Neural progenitor cell (in vitro differentiated cells): ENCODE data around the gene PGAP3. TPM values are rescaled to one million over a fixed set of nuclear protein-coding genes. Genes with fewer than 3 reads are reported as not detected.

Experiments used
- DNase-seq: peaks from one replicate; pipeline ENCODE4 v3.0.0-alpha.2; 2016; ENCODE audit warnings: low spot score
- H2AFZ ChIP-seq: fragments of 200-600 bp; sonication (generic); replicated peaks from 2 replicates; pipeline ENCODE4 v1.6.1; 2016; ENCODE audit warnings: antibody characterized with exemption
- H3F3A ChIP-seq: fragments of 200-600 bp; sonication (generic); 2 replicates; pipeline ENCODE4 v1.6.1; 2016; ENCODE audit warnings: antibody characterized with exemption, low read depth
- H3K27ac ChIP-seq: fragments of 200-600 bp; sonication (generic); 2 replicates; pipeline ENCODE4 v1.5.1; 2016; ENCODE audit warnings: mild to moderate bottlenecking
- H3K27me3 ChIP-seq: fragments of 200-600 bp; sonication (generic); 2 replicates; pipeline ENCODE4 v1.6.1; 2016; ENCODE audit warnings: mild to moderate bottlenecking, moderate library complexity
- H3K36me3 ChIP-seq: fragments of 200-600 bp; sonication (generic); 2 replicates; pipeline ENCODE4 v1.5.1; 2016
- H3K4me1 ChIP-seq: fragments of 200-600 bp; sonication (generic); 2 replicates; pipeline ENCODE4 v1.6.1; 2016; ENCODE audit warnings: mixed run types
- H3K4me2 ChIP-seq: fragments of 200-600 bp; sonication (generic); 2 replicates; pipeline ENCODE4 v1.6.1; 2016
- H3K4me3 ChIP-seq: fragments of 200-600 bp; sonication (generic); 2 replicates; pipeline ENCODE4 v1.5.1; 2016
- H3K79me2 ChIP-seq: fragments of 200-600 bp; sonication (generic); 2 replicates; pipeline ENCODE4 v1.6.1; 2016; ENCODE audit warnings: low read depth
- H3K9ac ChIP-seq: fragments of 200-600 bp; sonication (generic); 2 replicates; pipeline ENCODE4 v1.6.1; 2016
- H3K9me3 ChIP-seq: fragments of 200-600 bp; sonication (generic); 2 replicates; pipeline ENCODE4 v1.5.1; 2016; ENCODE audit warnings: low read depth
- H4K20me1 ChIP-seq: fragments of 200-600 bp; sonication (generic); 2 replicates; pipeline ENCODE4 v1.6.1; 2016; ENCODE audit warnings: low read depth
- H3K27ac Mint-ChIP-seq: 3 replicates; pipeline ENCODE4 v1.8.0; 2021; ENCODE audit warnings: mixed read lengths
- H3K27me3 Mint-ChIP-seq: 2 replicates; pipeline ENCODE4 v1.8.0; 2022; ENCODE audit warnings: low read depth, mild to moderate bottlenecking, inconsistent platforms, moderate library complexity, mixed read lengths; ENCODE audit not compliant: insufficient read depth
- H3K36me3 Mint-ChIP-seq: 3 replicates; pipeline ENCODE4 v1.8.0; 2021; ENCODE audit warnings: mixed read lengths
- H3K4me1 Mint-ChIP-seq: 3 replicates; pipeline ENCODE4 v1.8.0; 2021; ENCODE audit warnings: mixed read lengths
- H3K4me3 Mint-ChIP-seq: 3 replicates; pipeline ENCODE4 v1.8.0; 2021; ENCODE audit warnings: mild to moderate bottlenecking, moderate library complexity, mixed read lengths
- H3K9me3 Mint-ChIP-seq: 3 replicates; pipeline ENCODE4 v1.8.0; 2020; ENCODE audit warnings: mixed read lengths
- CTCF ChIP-seq: fragments of 200-600 bp; sonication (generic); IDR thresholded peaks from 2 replicates; pipeline ENCODE4 v1.5.1; 2017; ENCODE audit warnings: antibody characterized with exemption, mild to moderate bottlenecking
- EZH2 ChIP-seq: fragments of 200-600 bp; sonication (generic); IDR thresholded peaks from 2 replicates; pipeline ENCODE4 v1.6.1; 2017; ENCODE audit warnings: antibody characterized with exemption, mild to moderate bottlenecking, moderate library complexity
- EZH2phosphoT487 ChIP-seq: fragments of 200-600 bp; sonication (generic); IDR thresholded peaks from 2 replicates; pipeline ENCODE4 v1.6.1; 2017; ENCODE audit warnings: antibody characterized with exemption
- total RNA-seq: library from RNA; depleted of rRNA; stranded (reverse); fragments of >200 nt; gene quantifications from 2 replicates; pipeline ENCODE4 v1.2.3, GENCODE V29; 2015; ENCODE audit warnings: low replicate concordance

The PGAP3 gene
- total RNA-seq, 1 donor from 2014 or later, result 6.6 TPM

- Mint-ChIP-seq H3K36me3 (no peaks in the 10 kb centered on the region), H3K27me3 (peaks cover 46% of the 10 kb centered on the region), H3K4me1 (peaks cover 13% of the 10 kb centered on the region), H3K9me3 (no peaks in the 10 kb centered on the region), H3K4me3 (no peak overlapping the region), H3K27ac (no peak overlapping the region)
- Histone ChIP-seq H3K9me3 (no peaks in the 10 kb centered on the region), H3K27ac (no peak overlapping the region), H2AFZ (no peak overlapping the region), H3K9ac (no peak overlapping the region), H3K4me3 (no peak overlapping the region), H4K20me1 (no peaks in the 10 kb centered on the region), H3K36me3 (no peaks in the 10 kb centered on the region), H3K27me3 (peaks cover 29% of the 10 kb centered on the region), H3K4me2 (no peak overlapping the region), H3K4me1 (peaks cover 16% of the 10 kb centered on the region), H3K79me2 (no peaks in the 10 kb centered on the region), H3F3A (peaks cover 31% of the 10 kb centered on the region)
- no peak for TF ChIP-seq EZH2phosphoT487
- TF ChIP-seq CTCF, result no peak
- TF ChIP-seq EZH2, result no peak
- no peak for DNase-seq
Observed at GRCh38 chr17:39735882-39736281, 48.0 kb upstream of the PGAP3 start.

GRCh38 chr17:39732586-39732985, 44.7 kb upstream of the PGAP3 start:
- H3K27me3 ChIP-seq, result peaks cover 2% of the 10 kb centered on the region

GRCh38 chr17:39730095-39730921, 42.5 kb upstream of the PGAP3 start, which contains the start of gene MIEN1:
Gene MIEN1 (minus strand): TSS chr17:39730532. CDS start chr17:39730495, 37 bp downstream.
- Histone ChIP-seq H3F3A (peaks cover 26% of the 10 kb centered on the region), H3K36me3 (no peaks in the 10 kb centered on the region), H4K20me1 (peaks cover 4% of the 10 kb centered on the region), H2AFZ (peak within 1 kb of the TSS; percentile 71), H3K27me3 (no peaks in the 10 kb centered on the region), H3K4me3 (peak within 1 kb of the TSS; percentile 74), H3K79me2 (no peaks in the 10 kb centered on the region), H3K27ac (no peak within 1 kb of the TSS), H3K9me3 (no peaks in the 10 kb centered on the region), H3K4me1 (peaks cover 4% of the 10 kb centered on the region), H3K4me2 (peak within 1 kb of the TSS; percentile 87), H3K9ac (peak within 1 kb of the TSS; percentile 40)
- Mint-ChIP-seq H3K27ac (no peak within 1 kb of the TSS), H3K27me3 (peaks cover 11% of the 10 kb centered on the region), H3K36me3 (peaks cover 8% of the 10 kb centered on the region), H3K4me3 (peak within 1 kb of the TSS; percentile 89), H3K9me3 (no peaks in the 10 kb centered on the region), H3K4me1 (peaks cover 5% of the 10 kb centered on the region)
- TF ChIP-seq EZH2phosphoT487, result no peak
- TF ChIP-seq CTCF, result peak; percentile 90
- no peak for TF ChIP-seq EZH2
- DNase-seq, result peak; percentile 95

More at GRCh38 chr17:39732586-39732985, 44.7 kb upstream of the PGAP3 start:
- TF ChIP-seq EZH2phosphoT487 (no peak), EZH2 (no peak), CTCF (no peak)
- H3K9ac ChIP-seq, result no peak overlapping the region
- no peaks in the 10 kb centered on the region for H3K9me3 ChIP-seq
- no peak overlapping the region for H3K4me3 ChIP-seq
- no peaks in the 10 kb centered on the region for H3K36me3 Mint-ChIP-seq
- no peak overlapping the region for H2AFZ ChIP-seq
- H3K4me1 ChIP-seq, result peaks cover 4% of the 10 kb centered on the region
- H3K27me3 Mint-ChIP-seq, result peaks cover 20% of the 10 kb centered on the region
- H3K27ac Mint-ChIP-seq, result no peak overlapping the region
- no peaks in the 10 kb centered on the region for H3K36me3 ChIP-seq
- no peak for DNase-seq
- H3K4me3 Mint-ChIP-seq, result peak overlapping the region; percentile 28
- no peak overlapping the region for H3K4me2 ChIP-seq
- H3K9me3 Mint-ChIP-seq, result no peaks in the 10 kb centered on the region
- no peaks in the 10 kb centered on the region for H4K20me1 ChIP-seq
- no peaks in the 10 kb centered on the region for H3K79me2 ChIP-seq
- H3K4me1 Mint-ChIP-seq, result peaks cover 5% of the 10 kb centered on the region
- H3F3A ChIP-seq, result peaks cover 36% of the 10 kb centered on the region
- no peak overlapping the region for H3K27ac ChIP-seq
